GM12872 (cell line): ENCODE data around the gene TNS3.

ENCODE experiments used
- TF ChIP-seq, protein P1 (sequence below): IDR thresholded peaks from 3 replicates; pipeline ENCODE4 v1.5.1; 2011; ENCODE audit warnings: low read depth, mild to moderate bottlenecking, low read length, moderate library complexity; ENCODE audit not compliant: insufficient read depth

TNS3 gene

GRCh38 chr7:47377741-47378140, 204.2 kb downstream of the TNS3 start:
- TF ChIP-seq, protein P1, sequence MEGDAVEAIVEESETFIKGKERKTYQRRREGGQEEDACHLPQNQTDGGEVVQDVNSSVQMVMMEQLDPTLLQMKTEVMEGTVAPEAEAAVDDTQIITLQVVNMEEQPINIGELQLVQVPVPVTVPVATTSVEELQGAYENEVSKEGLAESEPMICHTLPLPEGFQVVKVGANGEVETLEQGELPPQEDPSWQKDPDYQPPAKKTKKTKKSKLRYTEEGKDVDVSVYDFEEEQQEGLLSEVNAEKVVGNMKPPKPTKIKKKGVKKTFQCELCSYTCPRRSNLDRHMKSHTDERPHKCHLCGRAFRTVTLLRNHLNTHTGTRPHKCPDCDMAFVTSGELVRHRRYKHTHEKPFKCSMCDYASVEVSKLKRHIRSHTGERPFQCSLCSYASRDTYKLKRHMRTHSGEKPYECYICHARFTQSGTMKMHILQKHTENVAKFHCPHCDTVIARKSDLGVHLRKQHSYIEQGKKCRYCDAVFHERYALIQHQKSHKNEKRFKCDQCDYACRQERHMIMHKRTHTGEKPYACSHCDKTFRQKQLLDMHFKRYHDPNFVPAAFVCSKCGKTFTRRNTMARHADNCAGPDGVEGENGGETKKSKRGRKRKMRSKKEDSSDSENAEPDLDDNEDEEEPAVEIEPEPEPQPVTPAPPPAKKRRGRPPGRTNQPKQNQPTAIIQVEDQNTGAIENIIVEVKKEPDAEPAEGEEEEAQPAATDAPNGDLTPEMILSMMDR, result no peak

GRCh38 chr7:47376991-47377616, 204.8 kb downstream of the TNS3 start:
- TF ChIP-seq, protein P1, result no peak

DNA sequence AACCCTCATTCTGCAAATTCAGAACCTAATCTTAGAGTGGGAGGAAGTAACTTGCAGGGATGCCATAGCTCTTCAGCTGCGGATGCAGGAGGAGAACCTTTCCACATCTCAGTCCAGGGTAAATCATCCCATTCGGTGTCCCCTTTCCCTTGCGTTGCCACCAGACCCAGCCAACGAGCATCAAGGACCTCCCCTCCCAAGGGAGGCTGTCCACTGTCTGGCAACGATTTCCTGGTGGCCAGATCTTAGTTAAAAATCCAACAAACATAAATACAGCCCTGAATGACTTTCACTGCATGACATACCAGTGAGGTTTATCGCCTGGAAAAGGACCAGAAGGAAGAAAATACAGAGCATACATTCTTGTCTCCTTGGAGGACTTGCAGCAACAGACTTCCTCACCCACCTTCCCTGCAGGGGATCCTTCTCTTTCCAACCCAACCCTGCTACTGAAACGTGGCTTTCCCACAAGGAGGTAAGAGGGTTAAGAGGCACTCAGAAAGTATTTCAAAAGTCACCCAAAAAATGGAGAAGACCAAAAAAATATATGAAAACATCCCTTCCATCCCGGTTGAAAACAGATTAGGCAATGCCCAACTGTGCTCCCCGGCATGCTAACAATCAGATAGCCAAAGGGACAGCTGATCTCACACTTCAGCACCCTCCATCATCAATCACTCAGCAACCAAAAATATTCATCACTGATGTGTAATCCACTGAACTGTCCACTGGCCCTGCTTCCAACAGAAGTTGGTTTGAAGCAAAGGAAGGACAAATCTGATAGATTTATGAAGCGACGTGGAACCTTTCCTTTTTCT, 206.6 kb downstream of the TNS3 start:
- TF ChIP-seq, protein P1, result no peak

- TF ChIP-seq, protein P1, result no peak
These were observed 207.4 kb downstream of the TNS3 start for GRCh38 chr7:47374538-47374937.

GRCh38 chr7:47373871-47374451, 207.9 kb downstream of the TNS3 start:
- TF ChIP-seq, protein P1, result no peak

DNA sequence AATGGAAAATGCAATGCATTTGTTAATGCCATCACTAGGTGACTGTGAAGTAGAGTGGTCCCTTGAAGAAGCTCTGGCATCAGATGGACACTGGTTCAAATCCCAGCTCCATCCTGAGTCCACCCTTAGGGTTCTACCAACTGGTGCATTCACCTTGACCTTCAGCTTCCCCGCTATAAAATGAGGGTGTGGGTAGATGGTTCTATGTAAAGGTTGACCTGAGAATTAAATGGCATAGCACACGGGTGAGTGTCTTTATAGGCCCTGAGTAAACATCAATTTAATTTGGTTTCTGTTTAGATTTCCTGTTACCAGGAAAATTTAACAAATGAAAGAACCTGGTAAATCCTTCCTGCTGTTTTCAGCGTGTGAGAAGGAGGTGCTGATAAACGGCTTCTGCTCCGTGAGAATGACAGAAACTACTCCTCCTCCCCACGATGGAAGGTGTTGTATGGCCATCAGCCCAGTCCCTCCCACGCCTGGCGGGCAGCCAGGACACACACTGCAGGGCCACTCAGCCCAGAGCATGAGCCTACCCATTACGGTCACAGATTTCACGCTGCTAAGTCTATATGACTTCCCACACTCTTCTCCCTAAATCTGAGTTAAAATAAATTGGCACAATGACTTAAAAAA, 210.1 kb downstream of the TNS3 start:
- TF ChIP-seq, protein P1, result no peak

GRCh38 chr7:47371317-47371716, 210.6 kb downstream of the TNS3 start:
- TF ChIP-seq, protein P1, result no peak
